ENCODE measurements around the gene CLK3. TPM values are rescaled to one million over a fixed set of nuclear protein-coding genes. Genes with fewer than 3 reads are reported as not detected.
"Not testable (repeated sequence)": the region's sequence is repeated elsewhere in the genome, so short reads cannot be mapped to it uniquely, and the experiment has no call there.

The CLK3 gene
- total RNA-seq, 1 donor from 2014 or later = 51.4 TPM

DNA sequence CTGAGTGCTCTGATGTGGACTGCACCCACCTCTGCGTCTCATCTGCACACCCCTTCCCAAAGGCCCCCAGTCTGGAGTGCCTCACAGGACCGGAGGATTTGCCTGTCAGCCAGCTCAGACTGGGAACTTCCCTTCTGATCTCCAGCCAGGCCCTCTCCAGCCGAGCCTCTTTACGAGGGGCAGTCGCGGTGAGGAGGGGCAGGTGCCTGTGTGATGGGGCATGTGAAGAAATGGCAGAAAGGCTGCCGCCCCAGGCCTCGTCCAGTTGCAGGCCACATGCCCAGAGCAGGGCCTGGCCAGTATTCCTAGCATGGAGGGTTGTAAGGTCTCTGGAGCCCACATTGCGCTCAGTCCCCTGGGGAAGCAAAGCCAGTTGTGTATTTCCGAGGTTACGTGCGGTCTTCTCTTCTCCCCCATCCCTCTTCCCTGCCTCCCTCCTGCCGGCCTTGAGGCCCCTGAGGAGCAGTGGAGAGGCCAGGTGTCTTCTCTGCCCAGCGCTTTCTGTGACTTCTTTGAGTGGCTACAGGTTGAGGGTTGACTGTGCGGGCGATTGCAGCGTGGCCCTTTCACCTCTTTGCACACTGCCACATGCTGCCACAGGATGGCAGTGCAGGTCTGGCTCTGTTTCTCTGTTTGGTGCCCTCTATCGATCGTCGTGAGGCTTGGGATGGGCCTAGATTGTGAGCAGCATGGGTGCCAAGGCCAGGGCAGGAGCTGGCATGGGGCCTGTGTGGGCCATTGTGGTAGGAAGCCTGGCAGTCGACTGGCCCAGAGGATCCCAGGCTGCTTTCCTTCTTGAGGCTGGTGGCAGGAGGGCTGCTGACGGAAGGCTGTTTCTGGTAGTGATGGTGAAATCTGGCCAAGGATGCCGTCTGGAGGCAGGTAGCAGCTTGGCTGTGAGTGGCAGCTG is 5.3 kb downstream of the CLK3 start:
- DNase-seq (ENCODE audit: low spot score) = no peak

DNA sequence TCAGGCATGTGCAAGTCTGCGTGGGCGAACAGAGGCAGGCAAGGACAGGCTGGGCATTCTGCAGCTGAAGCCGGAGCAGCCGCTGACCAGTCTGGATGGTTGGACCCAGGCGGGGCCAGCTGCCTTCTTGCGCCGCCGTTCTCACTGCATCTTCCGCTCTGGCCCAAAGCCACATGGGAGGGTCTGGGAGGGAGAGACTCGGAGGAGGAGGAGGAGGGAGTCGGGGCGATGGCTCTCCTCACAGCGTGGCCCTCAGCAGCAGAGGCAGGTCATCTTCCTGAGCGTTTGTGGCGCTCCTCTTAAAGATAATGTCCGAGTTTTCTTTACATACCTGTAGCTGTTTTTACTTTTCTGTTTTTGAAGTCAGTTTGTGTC is 5.9 kb downstream of the CLK3 start:
- DNase-seq (ENCODE audit: low spot score) = no peak

GRCh38 chr15:74621936-74622335 is 6.3 kb downstream of the CLK3 start:
- DNase-seq (ENCODE audit: low spot score) = no peak

DNA sequence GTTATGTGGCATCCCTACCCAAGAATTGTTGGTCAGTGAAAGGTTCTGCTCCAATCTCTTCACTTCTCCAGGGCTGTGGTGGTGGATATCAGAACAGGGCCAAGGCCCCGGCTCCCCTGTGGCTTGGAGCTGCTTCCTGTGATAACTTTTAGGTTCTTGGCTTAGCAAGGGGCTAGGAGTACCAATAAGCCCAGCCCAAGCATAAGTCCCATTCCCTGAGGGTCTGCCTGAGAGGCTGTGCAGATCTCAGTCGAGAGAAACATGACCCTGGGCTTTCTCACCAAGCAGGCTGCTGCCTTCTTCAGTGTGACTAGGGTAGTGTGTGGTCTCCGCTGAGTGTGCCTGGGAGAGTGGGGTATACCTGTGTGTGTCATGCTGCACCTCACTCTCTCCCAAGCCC is 7.1 kb downstream of the CLK3 start:
- DNase-seq (ENCODE audit: low spot score) = no peak

DNA sequence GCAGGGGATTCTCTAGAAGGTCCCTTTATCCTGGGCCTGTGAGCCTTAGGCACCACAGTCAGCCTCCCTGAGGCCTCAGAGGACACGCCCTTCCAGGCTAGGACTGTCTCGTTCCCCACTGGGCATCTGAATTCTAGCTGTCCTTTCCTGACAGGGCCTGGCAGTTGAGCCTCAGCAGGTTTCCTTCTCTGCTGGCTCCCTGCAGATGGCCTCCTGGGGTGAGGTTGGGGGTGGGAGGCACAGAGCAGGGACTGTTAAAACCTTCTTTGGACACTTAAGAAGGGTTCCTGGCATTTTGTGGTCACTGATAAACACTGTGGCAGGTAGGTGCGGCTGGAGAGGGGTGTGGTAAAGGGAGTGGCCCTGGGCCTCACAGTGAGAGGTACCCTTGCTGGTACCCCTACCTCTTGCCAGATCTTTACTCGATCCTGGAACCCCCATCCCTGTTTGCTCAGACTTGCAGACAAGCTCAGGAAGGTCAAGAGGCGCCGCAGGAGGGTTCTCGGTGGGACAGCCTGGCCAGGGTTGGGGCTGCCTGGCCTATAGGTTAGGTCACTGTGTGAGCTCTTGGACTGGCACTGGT is 8.5 kb downstream of the CLK3 start:
- no peak for DNase-seq (ENCODE audit: low spot score)

DNA sequence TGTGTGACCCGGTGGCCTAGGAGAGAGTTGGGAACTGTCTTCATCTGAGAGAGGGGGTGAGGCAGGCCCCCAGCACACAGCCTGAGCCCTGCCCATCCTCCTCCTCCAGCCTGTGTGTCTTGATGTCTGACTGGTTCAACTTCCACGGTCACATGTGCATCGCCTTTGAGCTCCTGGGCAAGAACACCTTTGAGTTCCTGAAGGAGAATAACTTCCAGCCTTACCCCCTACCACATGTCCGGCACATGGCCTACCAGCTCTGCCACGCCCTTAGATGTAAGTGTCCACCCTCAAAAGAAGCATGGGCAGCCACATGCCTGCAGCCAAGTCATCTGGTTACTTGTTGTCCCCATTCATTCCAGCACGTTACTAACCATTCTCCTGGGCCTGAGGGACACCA is 10.1 kb downstream of the CLK3 start:
- DNase-seq (ENCODE audit: low spot score) = no peak

DNA sequence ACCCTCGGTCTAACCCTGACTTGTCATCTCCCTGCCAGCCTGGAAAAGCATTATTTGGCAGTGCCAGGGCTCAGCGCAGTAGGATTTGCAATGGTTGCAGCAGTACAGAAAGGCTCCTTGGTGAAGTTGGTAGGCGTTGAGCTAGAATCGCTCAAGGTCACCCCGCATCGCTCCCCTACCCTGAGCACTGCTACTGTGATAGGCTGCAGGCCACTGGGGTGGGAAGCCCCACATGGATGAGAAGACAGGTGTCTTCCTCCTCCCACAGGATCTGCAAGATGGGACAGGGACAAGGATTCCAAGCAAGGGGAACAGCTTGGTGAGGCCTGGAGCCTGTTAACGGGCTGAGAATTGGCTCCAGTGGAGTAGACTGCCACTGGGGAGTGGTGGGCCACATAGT is 10.7 kb downstream of the CLK3 start:
- DNase-seq (ENCODE audit: low spot score) = no peak

GRCh38 chr15:74626752-74627692 is 11.4 kb downstream of the CLK3 start:
- no peak for DNase-seq (ENCODE audit: low spot score)

- no peak for DNase-seq (ENCODE audit: low spot score)
Observed at GRCh38 chr15:74627766-74628165, 12.1 kb downstream of the CLK3 start.

DNA sequence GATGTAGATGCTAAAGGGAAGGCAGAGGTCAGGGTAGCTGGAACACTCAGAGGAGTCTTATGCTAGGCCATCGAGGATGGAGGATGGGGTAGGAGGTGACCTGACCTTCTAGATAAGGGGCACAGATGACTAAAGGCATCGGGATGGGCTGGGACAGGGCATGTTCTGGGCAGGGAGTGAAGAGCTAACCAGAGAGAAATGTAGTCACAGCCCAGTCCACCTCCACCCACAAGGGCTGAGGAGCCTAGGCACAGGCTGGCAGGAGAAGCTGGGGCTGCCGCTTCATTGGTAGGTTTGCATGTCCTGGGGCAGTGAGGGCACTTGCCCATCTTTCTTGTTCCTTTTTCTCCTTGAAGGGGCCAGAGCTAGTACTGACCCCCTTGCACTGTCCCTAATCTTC is 12.6 kb downstream of the CLK3 start:
- DNase-seq (ENCODE audit: low spot score) = no peak

DNA sequence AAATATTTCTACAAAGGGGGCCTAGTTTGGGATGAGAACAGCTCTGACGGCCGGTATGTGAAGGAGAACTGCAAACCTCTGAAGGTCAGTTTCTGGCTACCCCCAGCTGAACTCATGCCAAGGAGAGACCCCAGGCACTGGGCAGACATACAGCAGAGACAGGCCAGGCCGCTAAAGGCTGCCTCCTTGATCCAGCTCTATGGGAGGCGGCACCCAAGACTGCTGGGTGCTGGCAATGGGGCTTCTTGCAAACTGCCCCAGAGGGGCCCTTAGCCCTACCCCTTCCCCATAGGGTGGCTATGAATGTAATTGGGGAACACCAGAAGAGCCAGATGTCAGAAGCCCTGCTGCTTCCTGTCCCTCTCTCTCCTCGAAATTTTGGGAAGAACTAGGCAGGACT is 13.3 kb downstream of the CLK3 start:
- DNase-seq (ENCODE audit: low spot score) = no peak

DNA sequence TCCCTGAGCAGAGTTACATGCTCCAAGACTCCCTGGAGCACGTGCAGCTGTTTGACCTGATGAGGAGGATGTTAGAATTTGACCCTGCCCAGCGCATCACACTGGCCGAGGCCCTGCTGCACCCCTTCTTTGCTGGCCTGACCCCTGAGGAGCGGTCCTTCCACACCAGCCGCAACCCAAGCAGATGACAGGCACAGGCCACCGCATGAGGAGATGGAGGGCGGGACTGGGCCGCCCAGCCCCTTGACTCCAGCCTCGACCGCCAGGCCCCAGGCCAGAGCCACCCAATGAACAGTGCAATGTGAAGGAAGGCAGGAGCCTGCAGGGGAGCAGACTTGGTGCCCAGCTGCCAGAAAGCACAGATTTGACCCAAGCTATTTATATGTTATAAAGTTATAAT is 14.1 kb downstream of the CLK3 start:
- not testable (repeated sequence) for DNase-seq (ENCODE audit: low spot score)

DNA sequence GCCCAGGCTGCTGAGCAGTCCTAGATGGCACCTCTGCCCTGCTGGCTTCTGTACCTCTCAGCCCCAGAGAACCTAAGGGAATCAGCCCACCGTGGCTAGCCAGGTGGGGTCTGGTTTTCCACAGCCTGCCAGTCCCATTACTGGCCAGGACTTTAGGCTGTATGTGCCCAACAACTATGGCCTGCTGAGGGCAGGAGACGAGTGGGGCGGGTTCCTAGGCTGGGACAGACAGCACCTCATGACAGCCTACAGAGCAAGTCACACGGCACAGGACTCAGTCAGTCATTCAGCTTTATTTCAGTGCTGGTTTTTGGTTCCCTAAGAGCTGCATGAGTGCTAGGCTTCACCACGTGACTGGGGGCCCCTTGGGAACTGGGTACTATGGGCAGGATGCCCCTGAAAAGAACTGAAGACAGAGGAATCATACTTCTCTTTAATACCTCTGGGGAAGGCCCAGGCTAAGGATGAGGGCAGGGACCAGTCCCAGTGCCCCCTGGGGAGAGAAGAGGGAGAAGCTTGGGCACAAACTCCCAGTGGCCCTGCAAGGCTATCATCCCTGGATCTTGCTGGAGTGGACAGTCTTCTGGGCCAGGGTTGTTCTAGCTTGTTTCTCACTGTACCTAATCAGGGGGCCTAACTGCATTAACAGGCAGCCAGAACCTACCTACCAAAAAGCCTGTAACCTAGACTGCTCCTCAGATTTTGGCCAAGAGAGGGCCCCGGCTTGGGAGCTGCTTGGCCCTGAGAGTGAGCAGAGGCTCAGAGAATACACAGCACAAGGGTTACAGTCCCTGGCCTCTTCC is 14.8 kb downstream of the CLK3 start:
- no peak for DNase-seq (ENCODE audit: low spot score)

- no peak for DNase-seq (ENCODE audit: low spot score)
Observed at GRCh38 chr15:74631087-74631385, 15.4 kb downstream of the CLK3 start.

DNA sequence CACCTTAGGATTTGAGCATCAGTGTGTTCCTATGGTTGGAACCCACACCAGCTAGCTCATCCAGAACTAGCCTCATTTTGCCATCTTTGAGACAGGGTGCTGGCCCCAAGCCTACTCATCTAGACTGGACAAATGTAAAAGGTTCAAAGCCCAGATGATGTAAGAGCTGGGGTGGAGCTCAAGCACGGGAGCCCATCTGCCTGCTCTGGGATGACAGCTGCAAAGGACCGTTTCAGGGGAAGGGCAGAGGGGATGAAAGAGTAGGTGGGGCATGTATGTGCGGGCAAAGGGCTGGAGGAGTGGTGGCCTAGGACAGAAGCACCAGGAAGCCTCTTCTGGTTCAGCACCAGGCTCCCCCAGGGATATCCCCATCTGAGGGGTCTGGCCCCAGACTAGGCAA is 15.8 kb downstream of the CLK3 start:
- no peak for DNase-seq (ENCODE audit: low spot score)

- no peak for DNase-seq (ENCODE audit: low spot score)
Observed at GRCh38 chr15:74631935-74632560, 16.4 kb downstream of the CLK3 start.

DNA sequence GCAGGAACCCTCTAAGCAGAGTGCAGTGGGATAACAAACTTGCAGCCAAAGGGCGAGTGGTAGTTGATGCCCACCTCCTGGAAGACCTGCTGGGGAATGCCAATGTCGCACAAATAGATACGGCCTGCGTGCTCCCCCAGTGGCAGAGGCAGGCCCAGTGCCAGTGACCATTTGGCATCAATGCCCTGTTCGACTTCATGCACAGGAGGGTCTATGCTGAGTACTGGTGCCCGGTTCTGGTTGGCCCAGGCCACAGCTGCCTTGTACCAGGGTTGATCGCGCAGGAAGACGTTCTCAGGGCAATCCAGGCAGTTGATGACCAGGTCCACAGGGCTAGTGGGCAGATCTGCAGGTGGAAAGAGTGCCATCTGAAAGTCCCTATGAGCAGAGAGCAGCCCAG is 17.0 kb downstream of the CLK3 start:
- no peak for DNase-seq (ENCODE audit: low spot score)

DNA sequence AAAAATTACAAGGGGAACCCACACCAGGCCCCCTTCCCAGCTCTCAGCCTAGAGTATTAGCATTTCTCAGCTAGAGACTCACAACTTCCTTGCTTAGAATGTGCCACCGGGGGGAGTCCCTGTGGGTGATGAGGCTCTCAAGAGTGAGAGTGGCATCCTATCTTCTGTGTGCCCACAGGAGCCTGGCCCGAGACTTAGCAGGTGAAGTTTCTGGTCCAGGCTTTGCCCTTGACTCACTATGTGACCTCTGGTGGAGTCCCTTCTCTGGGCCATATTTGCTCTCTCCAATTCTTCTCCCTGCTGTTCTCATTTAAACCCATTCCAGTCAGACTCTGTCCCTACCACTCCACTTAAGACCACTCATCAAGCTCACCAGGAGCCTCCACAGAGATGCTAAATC is 18.1 kb downstream of the CLK3 start:
- no peak for DNase-seq (ENCODE audit: low spot score)

DNA sequence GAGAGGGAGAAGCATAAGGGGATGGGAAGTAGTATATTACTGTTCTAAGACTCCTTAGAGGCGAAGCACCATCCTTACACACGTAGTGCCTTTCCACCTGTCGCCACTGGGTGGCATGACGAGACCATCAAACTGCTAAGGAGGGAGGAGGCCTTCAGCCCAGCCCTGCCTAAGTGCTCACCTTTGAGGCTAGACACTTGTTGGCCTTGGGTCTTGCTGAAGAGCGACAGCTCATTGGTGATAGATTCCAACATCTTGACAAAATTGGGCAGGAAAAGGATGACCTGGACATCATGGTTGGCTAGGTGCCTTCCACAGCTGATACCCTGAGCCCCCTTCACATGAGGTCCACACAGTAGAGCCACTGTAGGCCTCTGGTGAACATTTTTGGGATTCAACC is 19.6 kb downstream of the CLK3 start:
- no peak for DNase-seq (ENCODE audit: low spot score)

GRCh38 chr15:74636984-74637383 is 21.3 kb downstream of the CLK3 start:
- no peak for DNase-seq (ENCODE audit: low spot score)

DNA sequence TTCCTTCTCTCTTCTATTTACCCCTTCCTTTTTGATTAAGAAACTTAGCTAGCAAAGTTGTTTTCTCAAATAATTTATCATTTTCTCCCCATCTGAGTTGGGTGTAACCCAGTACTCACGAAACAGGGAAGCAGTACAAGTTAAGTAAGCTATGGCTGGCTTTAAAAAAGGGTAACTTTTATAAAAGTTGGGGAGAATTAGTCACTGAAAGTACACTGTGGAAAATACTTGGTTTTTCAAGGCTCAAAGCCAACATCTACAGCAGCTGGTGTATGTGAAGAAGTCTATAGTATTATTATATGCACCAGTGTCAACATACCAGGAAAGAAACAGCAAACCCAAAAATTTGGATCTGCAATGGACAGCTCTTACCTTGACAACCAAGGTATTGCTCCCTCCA is 25.5 kb downstream of the CLK3 start:
- no peak for DNase-seq (ENCODE audit: low spot score)
